GM19099 (cell line): Measurements from ENCODE around the gene MAEA.

Experiments
- POLR2A ChIP-seq: IDR thresholded peaks from 3 replicates; pipeline ENCODE4 v1.6.1; 2011; ENCODE audit warnings: low read depth; ENCODE audit not compliant: insufficient read length; ENCODE audit errors: extremely low read depth

MAEA gene

DNA sequence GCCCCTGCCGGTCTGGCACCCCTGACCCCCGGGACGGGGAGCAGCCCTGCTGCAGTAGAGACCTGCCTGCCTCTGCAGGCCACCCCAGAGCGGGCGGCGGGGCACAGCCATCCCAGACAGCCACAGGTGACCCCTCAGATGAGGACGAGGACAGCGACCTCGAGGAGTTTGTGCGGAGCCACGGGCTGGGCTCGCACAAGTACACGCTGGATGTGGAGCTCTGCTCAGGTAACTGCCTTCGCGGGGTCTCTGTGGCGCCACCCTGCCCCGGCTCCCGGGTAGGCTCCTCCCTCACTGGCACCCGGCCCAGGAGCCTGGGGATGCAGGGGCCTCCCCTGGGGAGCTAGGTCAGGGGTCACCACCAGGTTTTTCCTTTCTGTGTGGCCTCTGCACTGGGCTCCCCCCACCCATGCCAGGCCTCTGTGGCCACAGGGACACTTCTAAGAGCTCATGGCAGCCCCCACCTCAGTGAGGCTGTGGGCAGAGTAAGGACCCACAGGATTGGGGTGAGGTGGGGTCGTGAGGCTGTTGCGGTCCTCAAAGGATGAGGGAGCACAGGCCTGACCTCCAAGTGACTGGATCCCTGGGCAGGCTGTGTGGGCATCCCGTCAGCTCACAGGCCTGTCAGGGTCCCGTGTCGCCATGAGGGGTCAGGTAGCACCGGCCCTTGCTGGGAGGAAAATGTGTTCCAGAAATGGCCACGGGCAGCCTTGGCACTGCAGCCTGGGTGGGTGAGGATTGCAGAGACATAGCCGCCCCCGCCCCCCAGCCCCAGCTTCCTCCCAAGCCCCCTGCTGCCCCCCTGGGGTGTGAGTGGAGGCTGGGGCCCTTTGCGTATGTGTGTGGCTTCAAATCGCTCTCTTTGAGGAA lies 63.7 kb downstream of the MAEA start:
- no peak for TF ChIP-seq POLR2A

GRCh38 chr4:1354136-1354982 lies 64.7 kb downstream of the MAEA start:
- TF ChIP-seq POLR2A: no peak

- TF ChIP-seq POLR2A: no peak
These were observed 65.2 kb downstream of the MAEA start for GRCh38 chr4:1354983-1355275.

- no peak for TF ChIP-seq POLR2A
These were observed 65.7 kb downstream of the MAEA start for GRCh38 chr4:1355378-1355777.

DNA sequence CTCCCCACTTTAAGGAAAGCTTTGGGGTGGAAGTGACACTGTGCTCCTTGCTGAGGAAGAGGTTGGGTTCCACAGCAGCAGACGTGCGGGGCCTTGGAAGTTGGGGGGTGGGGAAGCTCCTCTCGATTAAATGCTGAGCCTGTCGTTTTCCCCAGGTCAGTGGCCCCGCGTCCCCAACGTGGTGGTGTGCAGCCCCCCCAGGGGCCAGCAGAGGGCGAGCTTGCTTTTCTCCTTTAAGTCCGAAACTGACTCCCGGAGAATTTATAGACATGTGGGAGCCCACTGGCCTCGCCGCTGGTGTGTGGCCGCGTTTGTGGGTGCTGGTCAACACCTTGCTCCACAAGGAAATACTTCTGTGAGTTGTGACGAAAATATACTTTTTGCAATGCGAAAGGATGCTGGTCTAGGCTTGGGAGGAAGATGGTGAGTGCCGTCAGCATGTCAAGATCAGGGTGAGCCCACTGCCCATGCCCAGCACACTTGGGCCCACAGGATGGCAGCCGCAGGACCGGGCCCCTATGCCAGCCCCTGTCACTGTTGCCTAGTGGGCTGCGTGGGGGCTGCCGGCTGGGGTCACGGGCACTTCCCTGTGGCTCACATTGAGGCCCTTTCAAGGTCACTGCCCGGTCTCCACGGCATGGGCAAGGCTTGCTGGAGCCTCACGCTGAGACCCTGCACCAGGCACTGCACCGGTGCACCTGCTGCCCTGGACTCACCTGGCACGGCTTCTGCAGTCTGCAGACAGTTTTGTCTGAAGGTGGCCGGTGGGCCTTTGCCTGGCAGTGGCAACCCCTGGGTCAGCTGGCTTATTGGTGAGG lies 66.7 kb downstream of the MAEA start:
- no peak for TF ChIP-seq POLR2A

GRCh38 chr4:1357356-1358248 lies 67.9 kb downstream of the MAEA start:
- TF ChIP-seq POLR2A: no peak

- no peak for TF ChIP-seq POLR2A
These were observed 68.9 kb downstream of the MAEA start for GRCh38 chr4:1358421-1359143.

- TF ChIP-seq POLR2A: no peak
These were observed 69.4 kb downstream of the MAEA start for GRCh38 chr4:1359144-1359501.

DNA sequence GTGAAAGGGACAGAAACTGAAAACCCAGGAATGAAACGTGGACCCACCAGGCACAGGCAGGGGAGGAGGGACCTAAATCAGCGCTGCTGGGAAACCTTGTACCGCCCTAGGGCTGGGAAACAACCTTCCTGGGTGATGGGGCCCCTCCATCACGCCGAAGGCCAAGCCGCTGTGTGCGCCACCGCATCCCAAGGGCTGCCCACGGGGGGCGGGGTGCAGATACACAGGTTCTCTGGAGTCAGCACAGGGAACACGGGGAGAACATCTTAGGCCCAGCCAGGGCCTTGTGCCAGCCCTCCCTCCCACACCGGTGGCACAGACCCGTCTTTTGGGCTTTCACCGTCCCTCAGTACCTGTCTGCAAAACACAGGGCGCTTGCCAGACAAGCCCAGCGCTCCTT lies 70.3 kb downstream of the MAEA start:
- TF ChIP-seq POLR2A: no peak

- no peak for TF ChIP-seq POLR2A
These were observed 71.0 kb downstream of the MAEA start for GRCh38 chr4:1360423-1361283.

DNA sequence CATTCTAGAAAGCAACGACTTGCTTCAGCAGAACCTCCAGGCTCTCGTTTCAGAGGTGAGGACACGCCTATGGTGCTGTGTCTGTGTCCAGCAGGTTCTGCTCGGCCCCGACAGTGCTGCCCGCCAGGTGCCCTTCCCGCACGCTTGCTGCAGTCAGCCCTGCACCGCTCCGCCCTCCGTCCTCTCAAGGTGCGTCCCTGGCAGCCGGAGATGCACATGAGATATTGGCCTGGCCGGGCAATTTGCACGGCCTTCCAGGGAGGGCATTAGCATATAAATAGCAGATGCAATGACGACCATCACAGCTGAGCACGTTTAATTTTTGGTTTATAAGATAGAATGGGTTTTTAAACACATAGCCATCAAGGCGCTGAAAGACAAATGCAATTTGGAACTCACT lies 71.7 kb downstream of the MAEA start:
- no peak for TF ChIP-seq POLR2A

- TF ChIP-seq POLR2A: no peak
These were observed 72.4 kb downstream of the MAEA start for GRCh38 chr4:1362046-1362445.

- TF ChIP-seq POLR2A: no peak
These were observed 72.8 kb downstream of the MAEA start for GRCh38 chr4:1362521-1362920.
